GM12878 (cell line): ENCODE data around the gene ADAMTS2. TPM values are rescaled to one million over a fixed set of nuclear protein-coding genes. Genes with fewer than 3 reads are reported as not detected.

ENCODE experiments used
- ATAC-seq: fragments of 200-7000 bp; cut with Tn5 transposase; 3 replicates; pipeline ENCODE4 v1.9.1; 2020; ENCODE audit warnings: mild to moderate bottlenecking, moderate library complexity
- BruUV-seq: library from RNA; stranded (reverse); fragments of 400-500 nt; replicated peaks from 2 replicates; lab custom pipeline; 2021; lab: Mats Ljungman, UMichigan
- CTCF ChIA-PET: fragments of 300-600 bp; sonication (Branson Sonifier 250); formaldehyde crosslinking; extraction: SDS; loops from one replicate; lab custom pipeline; 2021; ENCODE audit warnings: inconsistent platforms; lab: Yijun Ruan, JAX
- POLR2A ChIA-PET: fragments of 350-600 bp; formaldehyde crosslinking; extraction: SDS; loops from one replicate; lab custom pipeline; 2021; ENCODE audit warnings: inconsistent platforms; lab: Charles Lee
- RAD21 ChIA-PET: fragments of 300-600 bp; sonication (Branson Sonifier 250); formaldehyde crosslinking; loops from one replicate; lab custom pipeline; 2023; ENCODE audit warnings: antibody characterized with exemption; ENCODE audit not compliant: unreplicated experiment; lab: Charles Lee
- SMC1A ChIA-PET: fragments of 300-600 bp; sonication (Branson Sonifier 250); formaldehyde crosslinking; loops from one replicate; lab custom pipeline; 2023; ENCODE audit not compliant: unreplicated experiment, uncharacterized antibody; lab: Charles Lee
- DNase-seq: peaks from one replicate; pipeline ENCODE4 v3.0.0-alpha.2; 2011; ENCODE audit warnings: low read depth, low spot score
- FAIRE-seq: peaks from 3 replicates; lab custom pipeline; 2011; peaks lifted over from hg19 to GRCh38; lab: Jason Lieb, UNC
- H2AFZ ChIP-seq: 2 replicates; pipeline ENCODE4 v1.6.0; 2011; ENCODE audit warnings: low read depth, low read length, control low read depth; ENCODE audit not compliant: control insufficient read depth
- H3K27ac ChIP-seq: 2 replicates; pipeline ENCODE4 v1.5.1; 2011; ENCODE audit warnings: control low read depth; ENCODE audit not compliant: control insufficient read depth, insufficient read depth
- H3K27me3 ChIP-seq, 2 experiments: replicated peaks in 1 of 2; 2 replicates each; pipeline versions ENCODE4 v1.6.0 to v1.6.1; 2011; ENCODE audit warnings: low read length in 1 of 2; ENCODE audit not compliant: control insufficient read depth in 2 of 2, insufficient read depth in 2 of 2
- H3K36me3 ChIP-seq, 2 experiments: 2 replicates each; pipeline ENCODE4 v1.5.1; 2011; ENCODE audit warnings: low read length in 1 of 2; ENCODE audit not compliant: control insufficient read depth in 2 of 2, insufficient read depth in 2 of 2
- H3K4me1 ChIP-seq: 2 replicates; pipeline ENCODE4 v1.6.1; 2011; ENCODE audit warnings: mild to moderate bottlenecking, low read length, moderate library complexity, mixed read lengths; ENCODE audit not compliant: control insufficient read depth, insufficient read depth
- H3K4me2 ChIP-seq: 2 replicates; pipeline ENCODE4 v1.6.0; 2011; ENCODE audit warnings: control low read depth; ENCODE audit not compliant: control insufficient read depth, insufficient read depth
- H3K4me3 ChIP-seq: fragments of 200-600 bp; sonication (generic); 2 replicates; pipeline ENCODE4 v1.5.1; 2016
- H3K79me2 ChIP-seq: 2 replicates; pipeline ENCODE4 v1.6.0; 2011; ENCODE audit warnings: low read length; ENCODE audit not compliant: control insufficient read depth, insufficient read depth
- H3K9ac ChIP-seq: 2 replicates; pipeline ENCODE4 v1.8.0; 2011; ENCODE audit warnings: low read length, control low read depth, mixed read lengths; ENCODE audit not compliant: control insufficient read depth, insufficient read depth
- H3K9me3 ChIP-seq: replicated peaks from 3 replicates; pipeline ENCODE4 v1.5.1; 2011; ENCODE audit warnings: mild to moderate bottlenecking, low read length; ENCODE audit not compliant: control insufficient read depth, insufficient read depth
- H4K20me1 ChIP-seq: 2 replicates; pipeline ENCODE4 v1.6.0; 2011; ENCODE audit not compliant: control insufficient read depth, insufficient read depth
- BHLHE40 ChIP-seq, 2 experiments: fragments of 450-650 bp in 1 of 2; IDR thresholded peaks; 2 replicates each; pipeline ENCODE4 v1.6.1; 2011 to 2017; ENCODE audit warnings: low read depth in 2 of 2, borderline replicate concordance in 1 of 2, improper control_type of control experiment in 1 of 2, low read length in 1 of 2, mild to moderate bottlenecking in 1 of 2
- CREB1 ChIP-seq: IDR thresholded peaks from 2 replicates; pipeline ENCODE4 v1.6.1; 2012; ENCODE audit warnings: low read depth, mild to moderate bottlenecking, inconsistent platforms
- EZH2 ChIP-seq: IDR thresholded peaks from 2 replicates; pipeline ENCODE4 v1.6.1; 2012; ENCODE audit warnings: low read depth, mild to moderate bottlenecking, control low read depth, inconsistent platforms, low read length, borderline replicate concordance; ENCODE audit not compliant: control insufficient read depth
- KAT2A ChIP-seq: conservative IDR thresholded peaks from 2 replicates; pipeline ENCODE4 v1.6.1; 2011; ENCODE audit warnings: low read depth, low read length; ENCODE audit not compliant: control insufficient read depth
- NRF1 ChIP-seq: conservative IDR thresholded peaks from 2 replicates; pipeline ENCODE4 v1.6.1; 2011; ENCODE audit warnings: mild to moderate bottlenecking, low read depth, low read length, improper control_type of control experiment
- RB1 ChIP-seq: fragments of 450-650 bp; formaldehyde crosslinking; IDR thresholded peaks from 2 replicates; pipeline ENCODE4 v1.6.1; 2017; ENCODE audit warnings: mild to moderate bottlenecking, borderline replicate concordance
- RUNX3 ChIP-seq: IDR thresholded peaks from 2 replicates; pipeline ENCODE4 v1.6.1; 2012; ENCODE audit warnings: low read length, inconsistent platforms
- SIX5 ChIP-seq: IDR thresholded peaks from 2 replicates; pipeline ENCODE4 v1.6.1; 2011; ENCODE audit warnings: mild to moderate bottlenecking, low read depth, low read length, moderate library complexity; ENCODE audit not compliant: severe bottlenecking
- STAT3 ChIP-seq: IDR thresholded peaks from 2 replicates; pipeline ENCODE4 v1.6.1; 2011; ENCODE audit warnings: low read depth, low read length, improper control_type of control experiment
- SUPT20H ChIP-seq: IDR thresholded peaks from 2 replicates; pipeline ENCODE4 v1.6.1; 2011; ENCODE audit warnings: low read depth, mild to moderate bottlenecking, low read length, moderate library complexity, borderline replicate concordance; ENCODE audit not compliant: control insufficient read depth
- TARDBP ChIP-seq: IDR thresholded peaks from 2 replicates; pipeline ENCODE4 v1.6.1; 2016; ENCODE audit warnings: borderline replicate concordance
- WGBS: methylation state at CpG from one replicate; pipeline ENCODE4 v1.1.6; 2016; ENCODE audit warnings: low lambda C conversion rate; ENCODE audit not compliant: insufficient replicate concordance, insufficient coverage; ENCODE audit errors: missing lambda C conversion rate; 5-methylcytosine and 5-hydroxymethylcytosine counted together
- in situ Hi-C: fragments of 300-500 bp; cut with MboI; formaldehyde crosslinking; loops from 9 replicates; pipeline ENCODE4 v1.14.3; 2018; ENCODE audit warnings: mixed read lengths
- intact Hi-C: fragments of 100-400 bp; cut with micrococcal nuclease; formaldehyde crosslinking; loops from one replicate; pipeline ENCODE4 v1.14.2; 2022; ENCODE audit not compliant: unreplicated experiment
- polyA plus RNA-seq, 11 experiments: library from polyadenylated mRNA; depleted of rRNA in 4 of 11; unstranded in 6 of 11; stranded (reverse) in 5 of 11; fragments of >200 nt; fragmentation: Nextera tagmentation in 4 of 11; fragmentation: Illumina TruSeq in 1 of 11; extraction: Ambion mirVana in 4 of 11; extraction: Trizol in 1 of 11; gene quantifications; 1 replicate in 1 of 11; 2 replicates in 10 of 11; pipeline versions ENCODE4 v1.2.1 to v1.2.3, GENCODE V29; 2011 to 2016; ENCODE audit warnings: inconsistent platforms in 2 of 11, missing spikeins in 2 of 11, low read depth in 1 of 11
- total RNA-seq, 4 experiments: library from RNA; depleted of rRNA in 3 of 4; stranded (reverse); fragments of >200 nt in 3 of 4; fragmentation: Illumina TruSeq in 1 of 4; extraction: Trizol in 1 of 4; gene quantifications; 2 replicates each; pipeline versions ENCODE4 v1.2.1 to v1.2.3, GENCODE V29; 2013 to 2021
- TF ChIP-seq, protein P1 (sequence below): fragments of 450-650 bp; formaldehyde crosslinking; IDR thresholded peaks from 2 replicates; pipeline ENCODE4 v1.5.0; 2022; ENCODE audit warnings: mild to moderate bottlenecking, missing genetic modification characterization
- TF ChIP-seq, protein P2 (sequence below): fragments of 150-350 bp; IDR thresholded peaks from 2 replicates; pipeline ENCODE4 v1.6.1; 2014; ENCODE audit warnings: mild to moderate bottlenecking, low read depth, low read length
- TF ChIP-seq, protein P3 (sequence below): IDR thresholded peaks from 2 replicates; pipeline ENCODE4 v1.6.1; 2011; ENCODE audit warnings: mild to moderate bottlenecking, low read depth, low read length, moderate library complexity; ENCODE audit not compliant: insufficient replicate concordance

Gene ADAMTS2
- total and polyA plus RNA-seq, 10 of the 15 experiments (the other 5 are each of a cell fraction or from before 2014, with no cell fraction given), result 0.03 to 0.05 TPM; not detected in 8

DNA sequence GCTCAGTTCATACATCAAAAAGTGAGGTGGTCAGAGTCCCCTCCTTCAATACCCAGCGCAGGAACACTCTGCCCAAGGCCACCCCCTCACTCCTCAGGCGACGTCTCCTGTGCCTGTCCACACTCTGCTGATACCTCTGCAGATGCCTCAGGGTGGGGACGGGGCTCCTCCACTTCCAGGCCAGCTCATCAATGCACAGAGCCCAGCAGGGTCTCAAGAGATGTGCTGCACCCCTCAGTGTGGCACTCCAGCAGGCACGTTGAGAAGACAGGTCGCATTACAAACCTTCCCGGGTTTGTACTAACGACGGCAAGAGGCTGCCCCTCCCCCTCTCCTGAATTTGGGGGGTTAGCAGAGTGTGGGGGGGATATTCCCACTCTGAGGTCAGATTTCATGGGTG lies 156.6 kb downstream of the ADAMTS2 start:
- H3K4me1 ChIP-seq, result no peaks in the 10 kb centered on the region
- no peak overlapping the region for H3K27ac ChIP-seq
- H3K4me3 ChIP-seq, result no peak overlapping the region
- H4K20me1 ChIP-seq, result no peaks in the 10 kb centered on the region
- no peak for ATAC-seq
- no peaks in the 10 kb centered on the region; the same call in 2 of the 3 replicates for H3K9me3 ChIP-seq
- no peaks in the 10 kb centered on the region for H3K36me3 ChIP-seq
- TF ChIP-seq STAT3, result no peak
- TF ChIP-seq RB1, result no peak
- TF ChIP-seq TARDBP, result no peak
- TF ChIP-seq KAT2A, result no peak
- no peak for TF ChIP-seq NRF1
- TF ChIP-seq CREB1, result no peak
- TF ChIP-seq, protein P1, sequence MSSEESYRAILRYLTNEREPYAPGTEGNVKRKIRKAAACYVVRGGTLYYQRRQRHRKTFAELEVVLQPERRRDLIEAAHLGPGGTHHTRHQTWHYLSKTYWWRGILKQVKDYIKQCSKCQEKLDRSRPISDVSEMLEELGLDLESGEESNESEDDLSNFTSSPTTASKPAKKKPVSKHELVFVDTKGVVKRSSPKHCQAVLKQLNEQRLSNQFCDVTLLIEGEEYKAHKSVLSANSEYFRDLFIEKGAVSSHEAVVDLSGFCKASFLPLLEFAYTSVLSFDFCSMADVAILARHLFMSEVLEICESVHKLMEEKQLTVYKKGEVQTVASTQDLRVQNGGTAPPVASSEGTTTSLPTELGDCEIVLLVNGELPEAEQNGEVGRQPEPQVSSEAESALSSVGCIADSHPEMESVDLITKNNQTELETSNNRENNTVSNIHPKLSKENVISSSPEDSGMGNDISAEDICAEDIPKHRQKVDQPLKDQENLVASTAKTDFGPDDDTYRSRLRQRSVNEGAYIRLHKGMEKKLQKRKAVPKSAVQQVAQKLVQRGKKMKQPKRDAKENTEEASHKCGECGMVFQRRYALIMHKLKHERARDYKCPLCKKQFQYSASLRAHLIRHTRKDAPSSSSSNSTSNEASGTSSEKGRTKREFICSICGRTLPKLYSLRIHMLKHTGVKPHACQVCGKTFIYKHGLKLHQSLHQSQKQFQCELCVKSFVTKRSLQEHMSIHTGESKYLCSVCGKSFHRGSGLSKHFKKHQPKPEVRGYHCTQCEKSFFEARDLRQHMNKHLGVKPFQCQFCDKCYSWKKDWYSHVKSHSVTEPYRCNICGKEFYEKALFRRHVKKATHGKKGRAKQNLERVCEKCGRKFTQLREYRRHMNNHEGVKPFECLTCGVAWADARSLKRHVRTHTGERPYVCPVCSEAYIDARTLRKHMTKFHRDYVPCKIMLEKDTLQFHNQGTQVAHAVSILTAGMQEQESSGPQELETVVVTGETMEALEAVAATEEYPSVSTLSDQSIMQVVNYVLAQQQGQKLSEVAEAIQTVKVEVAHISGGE (CRISPR knock-in tag), result no peak
- TF ChIP-seq, protein P2, sequence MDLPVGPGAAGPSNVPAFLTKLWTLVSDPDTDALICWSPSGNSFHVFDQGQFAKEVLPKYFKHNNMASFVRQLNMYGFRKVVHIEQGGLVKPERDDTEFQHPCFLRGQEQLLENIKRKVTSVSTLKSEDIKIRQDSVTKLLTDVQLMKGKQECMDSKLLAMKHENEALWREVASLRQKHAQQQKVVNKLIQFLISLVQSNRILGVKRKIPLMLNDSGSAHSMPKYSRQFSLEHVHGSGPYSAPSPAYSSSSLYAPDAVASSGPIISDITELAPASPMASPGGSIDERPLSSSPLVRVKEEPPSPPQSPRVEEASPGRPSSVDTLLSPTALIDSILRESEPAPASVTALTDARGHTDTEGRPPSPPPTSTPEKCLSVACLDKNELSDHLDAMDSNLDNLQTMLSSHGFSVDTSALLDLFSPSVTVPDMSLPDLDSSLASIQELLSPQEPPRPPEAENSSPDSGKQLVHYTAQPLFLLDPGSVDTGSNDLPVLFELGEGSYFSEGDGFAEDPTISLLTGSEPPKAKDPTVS, result no peak
- TF ChIP-seq BHLHE40 (IDR thresholded peaks at IDR 0.05; ENCODE audit: borderline replicate concordance in 1 of 2, low read depth in 2 of 2, low read length in 1 of 2), result no peak
- TF ChIP-seq, protein P3, sequence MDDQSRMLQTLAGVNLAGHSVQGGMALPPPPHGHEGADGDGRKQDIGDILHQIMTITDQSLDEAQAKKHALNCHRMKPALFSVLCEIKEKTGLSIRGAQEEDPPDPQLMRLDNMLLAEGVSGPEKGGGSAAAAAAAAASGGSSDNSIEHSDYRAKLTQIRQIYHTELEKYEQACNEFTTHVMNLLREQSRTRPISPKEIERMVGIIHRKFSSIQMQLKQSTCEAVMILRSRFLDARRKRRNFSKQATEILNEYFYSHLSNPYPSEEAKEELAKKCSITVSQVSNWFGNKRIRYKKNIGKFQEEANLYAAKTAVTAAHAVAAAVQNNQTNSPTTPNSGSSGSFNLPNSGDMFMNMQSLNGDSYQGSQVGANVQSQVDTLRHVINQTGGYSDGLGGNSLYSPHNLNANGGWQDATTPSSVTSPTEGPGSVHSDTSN, result no peak
- TF ChIP-seq SUPT20H, result no peak
- no peak for TF ChIP-seq RUNX3
- TF ChIP-seq SIX5, result no peak
- TF ChIP-seq EZH2, result no peak
- no peaks in the 10 kb centered on the region for H3K27me3 ChIP-seq
- no peak overlapping the region for H3K4me2 ChIP-seq
- CTCF ChIA-PET, result no interaction called here
- 58% methylated on average over 9 of the region's 9 CpGs for whole genome bisulfite sequencing
- DNase-seq, result no peak
- in situ Hi-C loops (no loop called here), intact Hi-C loops (no loop called here)
- no TSS peak for BruUV-seq
- no peak for FAIRE-seq
- no peak overlapping the region for H3K9ac ChIP-seq
- POLR2A ChIA-PET, result no interaction called here
- no peaks in the 10 kb centered on the region for H3K79me2 ChIP-seq
- H2AFZ ChIP-seq, result no peak overlapping the region
- RAD21 ChIA-PET, result no interaction called here
- SMC1A ChIA-PET, result no interaction called here
